Activated CD8-positive, alpha-beta T cell treated with anti-CD3 and anti-CD28 coated beads for 36 hours (primary cell): ENCODE measurements around the gene LRIG3. TPM values are rescaled to one million over a fixed set of nuclear protein-coding genes. Genes with fewer than 3 reads are reported as not detected.

Experiments
- ATAC-seq: fragments of 200-7000 bp; cut with Tn5 transposase; one replicate; pipeline ENCODE4 v1.10.0; 2021; ENCODE audit warnings: mild to moderate bottlenecking, moderate library complexity
- CTCF ChIA-PET: fragments of 350-600 bp; sonication (Branson Sonifier 250); formaldehyde crosslinking; loops from one replicate; lab custom pipeline; 2021; ENCODE audit warnings: antibody characterized with exemption; lab: Charles Lee
- POLR2A ChIA-PET: fragments of 350-600 bp; sonication (Branson Sonifier 250); formaldehyde crosslinking; loops from one replicate; lab custom pipeline; 2021; ENCODE audit warnings: antibody characterized with exemption; lab: Charles Lee
- DNase-seq: peaks from one replicate; pipeline ENCODE4 v3.0.0-alpha.2; 2020
- H3K27ac Mint-ChIP-seq: one replicate; pipeline ENCODE4 v1.8.0; 2021; ENCODE audit warnings: mild to moderate bottlenecking, mixed read lengths
- H3K27me3 Mint-ChIP-seq: one replicate; pipeline ENCODE4 v1.8.0; 2021; ENCODE audit warnings: mixed read lengths
- H3K36me3 Mint-ChIP-seq: one replicate; pipeline ENCODE4 v1.8.0; 2021; ENCODE audit warnings: low read depth, mixed read lengths
- H3K4me1 Mint-ChIP-seq: one replicate; pipeline ENCODE4 v1.8.0; 2021; ENCODE audit warnings: low read depth, mixed read lengths
- H3K4me3 Mint-ChIP-seq: one replicate; pipeline ENCODE4 v1.8.0; 2021; ENCODE audit warnings: mild to moderate bottlenecking, moderate library complexity, mixed read lengths
- H3K9me3 Mint-ChIP-seq: one replicate; pipeline ENCODE4 v1.8.0; 2021; ENCODE audit warnings: mixed read lengths
- intact Hi-C: fragments of 100-400 bp; cut with micrococcal nuclease; formaldehyde crosslinking; loops from one replicate; pipeline ENCODE4 v1.10.0; 2022
- total RNA-seq, 2 experiments: library from RNA; stranded (reverse); gene quantifications; one replicate each; pipeline ENCODE4 v1.2.3, GENCODE V29; 2021
- TF ChIP-seq, protein P1 (sequence below): fragments of 200-600 bp; IDR thresholded peaks from one replicate; pipeline ENCODE4 v1.8.0; 2022; ENCODE audit warnings: antibody characterized with exemption, mild to moderate bottlenecking

LRIG3 gene
- total RNA-seq, 2 experiments from 2014 or later = not detected

- ATAC-seq (no peak), DNase-seq (no peak)
- Mint-ChIP-seq H3K9me3 (peaks cover 2% of the 10 kb centered on the region), H3K36me3 (no peaks in the 10 kb centered on the region), H3K4me1 (no peaks in the 10 kb centered on the region), H3K27ac (no peak overlapping the region), H3K4me3 (no peak overlapping the region), H3K27me3 (no peaks in the 10 kb centered on the region)
- POLR2A ChIA-PET = no interaction called here
- intact Hi-C loops = no loop called here
- TF ChIP-seq, protein P1, sequence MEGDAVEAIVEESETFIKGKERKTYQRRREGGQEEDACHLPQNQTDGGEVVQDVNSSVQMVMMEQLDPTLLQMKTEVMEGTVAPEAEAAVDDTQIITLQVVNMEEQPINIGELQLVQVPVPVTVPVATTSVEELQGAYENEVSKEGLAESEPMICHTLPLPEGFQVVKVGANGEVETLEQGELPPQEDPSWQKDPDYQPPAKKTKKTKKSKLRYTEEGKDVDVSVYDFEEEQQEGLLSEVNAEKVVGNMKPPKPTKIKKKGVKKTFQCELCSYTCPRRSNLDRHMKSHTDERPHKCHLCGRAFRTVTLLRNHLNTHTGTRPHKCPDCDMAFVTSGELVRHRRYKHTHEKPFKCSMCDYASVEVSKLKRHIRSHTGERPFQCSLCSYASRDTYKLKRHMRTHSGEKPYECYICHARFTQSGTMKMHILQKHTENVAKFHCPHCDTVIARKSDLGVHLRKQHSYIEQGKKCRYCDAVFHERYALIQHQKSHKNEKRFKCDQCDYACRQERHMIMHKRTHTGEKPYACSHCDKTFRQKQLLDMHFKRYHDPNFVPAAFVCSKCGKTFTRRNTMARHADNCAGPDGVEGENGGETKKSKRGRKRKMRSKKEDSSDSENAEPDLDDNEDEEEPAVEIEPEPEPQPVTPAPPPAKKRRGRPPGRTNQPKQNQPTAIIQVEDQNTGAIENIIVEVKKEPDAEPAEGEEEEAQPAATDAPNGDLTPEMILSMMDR = no peak
- CTCF ChIA-PET = no interaction called here
Measured at GRCh38 chr12:58873496-58873895, 46.8 kb downstream of the LRIG3 start.

- Mint-ChIP-seq H3K27me3 (no peaks in the 10 kb centered on the region), H3K4me1 (no peaks in the 10 kb centered on the region), H3K27ac (no peak overlapping the region), H3K9me3 (peaks cover 2% of the 10 kb centered on the region), H3K4me3 (no peak overlapping the region), H3K36me3 (no peaks in the 10 kb centered on the region)
- POLR2A ChIA-PET = no interaction called here
- CTCF ChIA-PET = no interaction called here
- no peak for DNase-seq
- no peak for ATAC-seq
- TF ChIP-seq, protein P1 = no peak
- intact Hi-C loops = no loop called here
Measured at GRCh38 chr12:58871556-58871955, 48.7 kb downstream of the LRIG3 start.

- H3K4me3 Mint-ChIP-seq = no peak overlapping the region
- POLR2A ChIA-PET = no interaction called here
Measured at GRCh38 chr12:58870595-58870994, 49.7 kb downstream of the LRIG3 start.

GRCh38 chr12:58860788-58861240 lies 59.5 kb downstream of the LRIG3 start:
- H3K4me3 Mint-ChIP-seq = no peak overlapping the region
- TF ChIP-seq, protein P1 = no peak
- no peaks in the 10 kb centered on the region for H3K36me3 Mint-ChIP-seq
- no peaks in the 10 kb centered on the region for H3K9me3 Mint-ChIP-seq
- no peaks in the 10 kb centered on the region for H3K27me3 Mint-ChIP-seq
- CTCF ChIA-PET = no interaction called here
- H3K4me1 Mint-ChIP-seq = no peaks in the 10 kb centered on the region
- intact Hi-C loops = no loop called here
- POLR2A ChIA-PET = no interaction called here
- H3K27ac Mint-ChIP-seq = no peak overlapping the region
- no peak for DNase-seq
- no peak for ATAC-seq

More at GRCh38 chr12:58870595-58870994, 49.7 kb downstream of the LRIG3 start:
- ATAC-seq (no peak), DNase-seq (no peak)
- H3K27ac Mint-ChIP-seq = no peak overlapping the region
- H3K4me1 Mint-ChIP-seq = no peaks in the 10 kb centered on the region
- TF ChIP-seq, protein P1 = no peak
- intact Hi-C loops = no loop called here
- CTCF ChIA-PET = no interaction called here
- peaks cover 2% of the 10 kb centered on the region for H3K9me3 Mint-ChIP-seq
- no peaks in the 10 kb centered on the region for H3K36me3 Mint-ChIP-seq
- H3K27me3 Mint-ChIP-seq = no peaks in the 10 kb centered on the region

- ATAC-seq (no peak), DNase-seq (no peak)
- Mint-ChIP-seq H3K4me3 (no peak overlapping the region), H3K4me1 (no peaks in the 10 kb centered on the region), H3K27me3 (no peaks in the 10 kb centered on the region), H3K36me3 (no peaks in the 10 kb centered on the region), H3K27ac (no peak overlapping the region), H3K9me3 (no peaks in the 10 kb centered on the region)
- CTCF ChIA-PET = no interaction called here
- TF ChIP-seq, protein P1 = no peak
- intact Hi-C loops = no loop called here
- POLR2A ChIA-PET = no interaction called here
Measured at GRCh38 chr12:58860056-58860787, 60.1 kb downstream of the LRIG3 start.
